ENCODE results near the gene IER2. TPM values are rescaled to one million over a fixed set of nuclear protein-coding genes. Genes with fewer than 3 reads are reported as not detected.

IER2 gene
- total and polyA plus RNA-seq, 2 of the 8 experiments (the other 6 are each of a cell fraction or from before 2014, with no cell fraction given), result 84.5 to 138 TPM

DNA sequence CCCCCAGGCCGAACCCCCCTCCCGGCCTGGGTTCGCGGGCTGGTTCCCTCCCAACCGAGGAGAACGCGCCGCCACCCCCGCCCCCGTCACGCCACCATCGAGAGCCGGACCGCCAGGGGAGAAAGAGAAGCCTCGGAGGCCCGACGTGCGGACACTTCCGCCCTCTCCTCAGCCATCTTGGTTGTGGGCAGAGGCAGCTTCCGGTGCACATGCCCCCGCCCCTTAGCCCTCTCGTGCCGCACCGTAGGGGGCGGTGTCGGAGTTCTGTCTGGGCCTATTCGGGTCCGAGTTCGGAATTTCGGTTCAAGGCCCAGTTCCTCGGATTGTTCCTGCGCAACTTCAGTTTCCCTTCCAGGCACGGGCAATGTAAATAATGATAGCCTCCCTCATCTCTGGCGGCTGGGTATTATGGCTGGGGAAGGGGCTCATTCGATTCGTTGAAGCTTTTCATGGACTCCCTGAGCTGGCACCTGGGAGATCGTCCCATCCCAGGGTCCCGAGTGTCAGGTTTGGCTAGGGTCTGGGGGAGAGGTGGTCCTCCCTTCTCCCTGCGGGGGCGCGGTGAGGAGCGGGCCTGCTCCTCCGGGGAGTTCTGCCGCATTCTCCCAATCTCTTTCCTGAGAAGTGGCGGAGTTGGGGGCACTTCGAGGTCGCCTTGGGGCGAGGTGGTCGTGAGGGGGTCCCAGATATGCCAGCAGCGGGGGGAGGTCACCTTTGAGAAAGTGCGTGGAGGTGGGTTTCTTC lies at the start of gene IER2, which contains the start of gene STX10 (continued):
- TF ChIP-seq, protein P1, sequence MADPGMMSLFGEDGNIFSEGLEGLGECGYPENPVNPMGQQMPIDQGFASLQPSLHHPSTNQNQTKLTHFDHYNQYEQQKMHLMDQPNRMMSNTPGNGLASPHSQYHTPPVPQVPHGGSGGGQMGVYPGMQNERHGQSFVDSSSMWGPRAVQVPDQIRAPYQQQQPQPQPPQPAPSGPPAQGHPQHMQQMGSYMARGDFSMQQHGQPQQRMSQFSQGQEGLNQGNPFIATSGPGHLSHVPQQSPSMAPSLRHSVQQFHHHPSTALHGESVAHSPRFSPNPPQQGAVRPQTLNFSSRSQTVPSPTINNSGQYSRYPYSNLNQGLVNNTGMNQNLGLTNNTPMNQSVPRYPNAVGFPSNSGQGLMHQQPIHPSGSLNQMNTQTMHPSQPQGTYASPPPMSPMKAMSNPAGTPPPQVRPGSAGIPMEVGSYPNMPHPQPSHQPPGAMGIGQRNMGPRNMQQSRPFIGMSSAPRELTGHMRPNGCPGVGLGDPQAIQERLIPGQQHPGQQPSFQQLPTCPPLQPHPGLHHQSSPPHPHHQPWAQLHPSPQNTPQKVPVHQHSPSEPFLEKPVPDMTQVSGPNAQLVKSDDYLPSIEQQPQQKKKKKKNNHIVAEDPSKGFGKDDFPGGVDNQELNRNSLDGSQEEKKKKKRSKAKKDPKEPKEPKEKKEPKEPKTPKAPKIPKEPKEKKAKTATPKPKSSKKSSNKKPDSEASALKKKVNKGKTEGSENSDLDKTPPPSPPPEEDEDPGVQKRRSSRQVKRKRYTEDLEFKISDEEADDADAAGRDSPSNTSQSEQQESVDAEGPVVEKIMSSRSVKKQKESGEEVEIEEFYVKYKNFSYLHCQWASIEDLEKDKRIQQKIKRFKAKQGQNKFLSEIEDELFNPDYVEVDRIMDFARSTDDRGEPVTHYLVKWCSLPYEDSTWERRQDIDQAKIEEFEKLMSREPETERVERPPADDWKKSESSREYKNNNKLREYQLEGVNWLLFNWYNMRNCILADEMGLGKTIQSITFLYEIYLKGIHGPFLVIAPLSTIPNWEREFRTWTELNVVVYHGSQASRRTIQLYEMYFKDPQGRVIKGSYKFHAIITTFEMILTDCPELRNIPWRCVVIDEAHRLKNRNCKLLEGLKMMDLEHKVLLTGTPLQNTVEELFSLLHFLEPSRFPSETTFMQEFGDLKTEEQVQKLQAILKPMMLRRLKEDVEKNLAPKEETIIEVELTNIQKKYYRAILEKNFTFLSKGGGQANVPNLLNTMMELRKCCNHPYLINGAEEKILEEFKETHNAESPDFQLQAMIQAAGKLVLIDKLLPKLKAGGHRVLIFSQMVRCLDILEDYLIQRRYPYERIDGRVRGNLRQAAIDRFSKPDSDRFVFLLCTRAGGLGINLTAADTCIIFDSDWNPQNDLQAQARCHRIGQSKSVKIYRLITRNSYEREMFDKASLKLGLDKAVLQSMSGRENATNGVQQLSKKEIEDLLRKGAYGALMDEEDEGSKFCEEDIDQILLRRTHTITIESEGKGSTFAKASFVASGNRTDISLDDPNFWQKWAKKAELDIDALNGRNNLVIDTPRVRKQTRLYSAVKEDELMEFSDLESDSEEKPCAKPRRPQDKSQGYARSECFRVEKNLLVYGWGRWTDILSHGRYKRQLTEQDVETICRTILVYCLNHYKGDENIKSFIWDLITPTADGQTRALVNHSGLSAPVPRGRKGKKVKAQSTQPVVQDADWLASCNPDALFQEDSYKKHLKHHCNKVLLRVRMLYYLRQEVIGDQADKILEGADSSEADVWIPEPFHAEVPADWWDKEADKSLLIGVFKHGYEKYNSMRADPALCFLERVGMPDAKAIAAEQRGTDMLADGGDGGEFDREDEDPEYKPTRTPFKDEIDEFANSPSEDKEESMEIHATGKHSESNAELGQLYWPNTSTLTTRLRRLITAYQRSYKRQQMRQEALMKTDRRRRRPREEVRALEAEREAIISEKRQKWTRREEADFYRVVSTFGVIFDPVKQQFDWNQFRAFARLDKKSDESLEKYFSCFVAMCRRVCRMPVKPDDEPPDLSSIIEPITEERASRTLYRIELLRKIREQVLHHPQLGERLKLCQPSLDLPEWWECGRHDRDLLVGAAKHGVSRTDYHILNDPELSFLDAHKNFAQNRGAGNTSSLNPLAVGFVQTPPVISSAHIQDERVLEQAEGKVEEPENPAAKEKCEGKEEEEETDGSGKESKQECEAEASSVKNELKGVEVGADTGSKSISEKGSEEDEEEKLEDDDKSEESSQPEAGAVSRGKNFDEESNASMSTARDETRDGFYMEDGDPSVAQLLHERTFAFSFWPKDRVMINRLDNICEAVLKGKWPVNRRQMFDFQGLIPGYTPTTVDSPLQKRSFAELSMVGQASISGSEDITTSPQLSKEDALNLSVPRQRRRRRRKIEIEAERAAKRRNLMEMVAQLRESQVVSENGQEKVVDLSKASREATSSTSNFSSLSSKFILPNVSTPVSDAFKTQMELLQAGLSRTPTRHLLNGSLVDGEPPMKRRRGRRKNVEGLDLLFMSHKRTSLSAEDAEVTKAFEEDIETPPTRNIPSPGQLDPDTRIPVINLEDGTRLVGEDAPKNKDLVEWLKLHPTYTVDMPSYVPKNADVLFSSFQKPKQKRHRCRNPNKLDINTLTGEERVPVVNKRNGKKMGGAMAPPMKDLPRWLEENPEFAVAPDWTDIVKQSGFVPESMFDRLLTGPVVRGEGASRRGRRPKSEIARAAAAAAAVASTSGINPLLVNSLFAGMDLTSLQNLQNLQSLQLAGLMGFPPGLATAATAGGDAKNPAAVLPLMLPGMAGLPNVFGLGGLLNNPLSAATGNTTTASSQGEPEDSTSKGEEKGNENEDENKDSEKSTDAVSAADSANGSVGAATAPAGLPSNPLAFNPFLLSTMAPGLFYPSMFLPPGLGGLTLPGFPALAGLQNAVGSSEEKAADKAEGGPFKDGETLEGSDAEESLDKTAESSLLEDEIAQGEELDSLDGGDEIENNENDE (IDR thresholded peaks at IDR 0.05; ENCODE audit: insufficient replicate concordance, low read length), result no peak

Data from H1 (cell line).